ENCODE results near the gene FRRS1L. TPM values are rescaled to one million over a fixed set of nuclear protein-coding genes. Genes with fewer than 3 reads are reported as not detected.

FRRS1L gene
- total and polyA plus RNA-seq, 2 of the 13 experiments (the other 11 are each of a cell fraction or from before 2014, with no cell fraction given) = 0.02 to 0.03 TPM

GRCh38 chr9:109110329-109111021 lies 56.6 kb downstream of the FRRS1L start (continued):
- TF ChIP-seq EED (CRISPR knock-in tag; IDR thresholded peaks at IDR 0.05) (no peak), CHD2 (IDR thresholded peaks at IDR 0.05; ENCODE audit: low read depth, low read length) (no peak), ZNF607 (CRISPR knock-in tag; IDR thresholded peaks at IDR 0.05; ENCODE audit: borderline replicate concordance) (no peak), ZNF547 (CRISPR knock-in tag; IDR thresholded peaks at IDR 0.05) (no peak), MED8 (CRISPR knock-in tag; IDR thresholded peaks at IDR 0.05; ENCODE audit: insufficient replicate concordance) (no peak), CEBPB (IDR thresholded peaks at IDR 0.05; ENCODE audit: borderline replicate concordance, low read depth, low read length) (no peak), ZKSCAN8 (CRISPR knock-in tag; IDR thresholded peaks at IDR 0.05; ENCODE audit: borderline replicate concordance) (no peak), SIN3A (IDR thresholded peaks at IDR 0.05; ENCODE audit: borderline replicate concordance, low read depth, low read length) (no peak)
- TF ChIP-seq, protein P1, sequence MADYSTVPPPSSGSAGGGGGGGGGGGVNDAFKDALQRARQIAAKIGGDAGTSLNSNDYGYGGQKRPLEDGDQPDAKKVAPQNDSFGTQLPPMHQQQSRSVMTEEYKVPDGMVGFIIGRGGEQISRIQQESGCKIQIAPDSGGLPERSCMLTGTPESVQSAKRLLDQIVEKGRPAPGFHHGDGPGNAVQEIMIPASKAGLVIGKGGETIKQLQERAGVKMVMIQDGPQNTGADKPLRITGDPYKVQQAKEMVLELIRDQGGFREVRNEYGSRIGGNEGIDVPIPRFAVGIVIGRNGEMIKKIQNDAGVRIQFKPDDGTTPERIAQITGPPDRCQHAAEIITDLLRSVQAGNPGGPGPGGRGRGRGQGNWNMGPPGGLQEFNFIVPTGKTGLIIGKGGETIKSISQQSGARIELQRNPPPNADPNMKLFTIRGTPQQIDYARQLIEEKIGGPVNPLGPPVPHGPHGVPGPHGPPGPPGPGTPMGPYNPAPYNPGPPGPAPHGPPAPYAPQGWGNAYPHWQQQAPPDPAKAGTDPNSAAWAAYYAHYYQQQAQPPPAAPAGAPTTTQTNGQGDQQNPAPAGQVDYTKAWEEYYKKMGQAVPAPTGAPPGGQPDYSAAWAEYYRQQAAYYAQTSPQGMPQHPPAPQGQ (CRISPR knock-in tag; IDR thresholded peaks at IDR 0.05; ENCODE audit: borderline replicate concordance) = no peak

DNA sequence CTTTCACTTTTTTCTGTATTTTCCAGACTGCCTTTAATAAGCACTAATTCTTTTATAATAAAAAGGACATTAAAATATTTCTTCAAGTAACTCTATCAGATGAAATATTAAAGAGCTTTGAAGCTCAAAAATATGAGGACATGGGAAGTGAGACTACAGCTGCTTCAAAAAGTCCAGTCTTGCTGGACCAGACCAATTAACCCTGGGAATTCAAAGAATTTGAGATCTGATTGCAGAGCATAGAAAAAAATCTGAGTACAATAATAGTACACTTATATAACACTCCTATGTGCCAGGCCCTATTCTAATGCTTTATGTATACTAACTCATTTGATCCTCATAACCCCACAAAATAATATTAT lies 57.1 kb downstream of the FRRS1L start:
- Histone ChIP-seq H3K79me2 (ENCODE audit: insufficient read depth, low read length) (peaks cover 96% of the 10 kb centered on the region), H3K36me3 (replicated peaks in 1 of 2; ENCODE audit: control insufficient read depth in 1 of 2, insufficient read depth in 2 of 2, low read length in 2 of 2) (peaks cover 0 to 7% of the 10 kb centered on the region in 2 experiments; a peak in 2 of 5 replicates), H3K9me3 (ENCODE audit: low read length) (no peaks in the 10 kb centered on the region), H3K9ac (ENCODE audit: insufficient read depth, low read depth, low read length) (no peak overlapping the region), H2AFZ (ENCODE audit: low read length) (no peak overlapping the region), H3K4me1 (ENCODE audit: insufficient read depth, low read length) (peaks cover 79% of the 10 kb centered on the region), H4K20me1 (ENCODE audit: insufficient read depth, low read length) (peaks cover 2% of the 10 kb centered on the region; the same call in 1 of the 2 replicates), H3K27me3 (ENCODE audit: control insufficient read depth in 1 of 2, insufficient read depth in 2 of 2, low read length in 2 of 2) (no peaks in the 10 kb centered on the region), H3K27ac (ENCODE audit: extremely low read length, insufficient read depth, low read length) (no peak overlapping the region), H3K4me3 (replicated peaks in 1 of 3; ENCODE audit: insufficient read depth in 1 of 3, low read depth in 2 of 3, low read length in 3 of 3) (no peak overlapping the region), H3K4me2 (ENCODE audit: low read depth, low read length) (no peak overlapping the region)
- ChIA-PET CTCF (ENCODE audit: low intra/inter-chr PET ratio, low total read pairs) (no interaction called here), POLR2A (interaction anchor here (0.5 to 1.1 kb wide), 2 partner anchors 9 to 12 kb away, joined by 3 to 4 read pairs; no protein-coding TSS in a partner anchor)
- in situ Hi-C loops (cut with HindIII; ENCODE audit: extremely low pct_ligation_motif_present, low pct_unique_long_range_greater_than_20kb) (no loop called here), intact Hi-C loops (cut with micrococcal nuclease; ENCODE audit: unreplicated experiment) (loop anchor here (10.0 kb wide), 2 partner anchors 75 to 215 kb away; partner anchors contain the start of gene EPB41L4B)
- BruUV-seq (replicated peaks) = no TSS peak
- no peak for FAIRE-seq
- peak; percentile 78 for TF ChIP-seq TEAD3 (CRISPR knock-in tag; optimal IDR thresholded peaks at IDR 0.05; ENCODE audit: borderline replicate concordance)
- TF ChIP-seq TCF7L2 (IDR thresholded peaks at IDR 0.05; ENCODE audit: low read depth, low read length) = no peak
- 0 out of 2 replicates have a peak, but pooled peaks have one; percentile 49 for TF ChIP-seq ARID3A (IDR thresholded peaks at IDR 0.05; ENCODE audit: low read depth, low read length)
- ATAC-seq = peak; percentile 59; the same call in 2 of the 3 replicates
- DNase-seq (ENCODE audit: low spot score) = peak; percentile 60

Measured in HepG2 (cell line).